HG03575 (cell line): ENCODE results near the gene ALX1.
"Not testable (repeated sequence)": the region's sequence is repeated elsewhere in the genome, so short reads cannot be mapped to it uniquely, and the experiment has no call there.

ENCODE experiments used
- ATAC-seq: cut with Tn5 transposase; IDR thresholded peaks from one replicate; pipeline ENCODE4 v1.9.1; 2021; ENCODE audit not compliant: unreplicated experiment, insufficient number of reproducible peaks, low FRiP score; ENCODE audit errors: extremely low read depth

The ALX1 gene

GRCh38 chr12:85283560-85283959 is 3.5 kb downstream of the ALX1 start:
- no peak for ATAC-seq

- ATAC-seq = no peak
Measured at GRCh38 chr12:85296362-85296761, 16.3 kb downstream of the ALX1 start.

GRCh38 chr12:85299053-85299452 is 19.0 kb downstream of the ALX1 start:
- ATAC-seq = no peak

- ATAC-seq = no peak
Measured at GRCh38 chr12:85301051-85301450, 21.0 kb downstream of the ALX1 start.

GRCh38 chr12:85308374-85308773 is 28.4 kb downstream of the ALX1 start:
- no peak for ATAC-seq

GRCh38 chr12:85309125-85309566 is 29.1 kb downstream of the ALX1 start:
- no peak for ATAC-seq

- ATAC-seq = no peak
Measured at GRCh38 chr12:85310025-85310424, 30.0 kb downstream of the ALX1 start.

GRCh38 chr12:85310456-85311076 is 30.5 kb downstream of the ALX1 start:
- no peak for ATAC-seq

GRCh38 chr12:85317866-85318636 is 38.0 kb downstream of the ALX1 start:
- not testable (repeated sequence) for ATAC-seq

GRCh38 chr12:85322715-85323114 is 42.7 kb downstream of the ALX1 start:
- ATAC-seq = no peak

GRCh38 chr12:85325442-85325841 is 45.4 kb downstream of the ALX1 start:
- no peak for ATAC-seq

- ATAC-seq = no peak
Measured at GRCh38 chr12:85329913-85330312, 49.9 kb downstream of the ALX1 start.

- no peak for ATAC-seq
Measured at GRCh38 chr12:85348779-85349178, 68.8 kb downstream of the ALX1 start.

- ATAC-seq = no peak
Measured at GRCh38 chr12:85350356-85350755, 70.3 kb downstream of the ALX1 start.
